ENCODE measurements around the gene IFNL2. TPM values are rescaled to one million over a fixed set of nuclear protein-coding genes. Genes with fewer than 3 reads are reported as not detected.
"Not testable (repeated sequence)": the region's sequence is repeated elsewhere in the genome, so short reads cannot be mapped to it uniquely, and the experiment has no call there.

Gene IFNL2
- not detected in 2 replicates for total RNA-seq

DNA sequence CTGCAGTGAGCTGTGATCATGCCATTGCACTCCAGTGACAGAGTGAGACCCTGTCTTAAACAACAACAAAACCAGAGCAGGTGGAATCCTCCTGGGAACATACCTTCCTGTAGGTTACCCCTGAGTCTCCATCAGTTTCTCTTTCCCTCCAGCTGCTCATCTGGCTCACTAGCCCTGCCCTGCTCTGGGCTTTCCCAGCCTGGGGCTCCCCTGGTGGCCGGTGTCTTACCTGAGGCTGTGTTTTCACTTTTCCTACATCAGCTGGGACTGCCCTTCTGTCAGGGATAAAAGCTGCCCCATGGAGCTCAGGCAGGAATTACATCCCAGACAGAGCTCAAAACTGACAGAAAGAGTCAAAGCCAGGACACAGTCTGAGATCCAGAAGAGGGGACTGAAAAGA is at the start of gene IFNL2:
TSS of gene IFNL2 (plus strand) at position 312 of the 400 bp plus-strand sequence. CDS start 173 bp downstream, outside the sequence.
- not testable (repeated sequence) for DNase-seq (ENCODE audit: low read depth in 2 of 2)

DNA sequence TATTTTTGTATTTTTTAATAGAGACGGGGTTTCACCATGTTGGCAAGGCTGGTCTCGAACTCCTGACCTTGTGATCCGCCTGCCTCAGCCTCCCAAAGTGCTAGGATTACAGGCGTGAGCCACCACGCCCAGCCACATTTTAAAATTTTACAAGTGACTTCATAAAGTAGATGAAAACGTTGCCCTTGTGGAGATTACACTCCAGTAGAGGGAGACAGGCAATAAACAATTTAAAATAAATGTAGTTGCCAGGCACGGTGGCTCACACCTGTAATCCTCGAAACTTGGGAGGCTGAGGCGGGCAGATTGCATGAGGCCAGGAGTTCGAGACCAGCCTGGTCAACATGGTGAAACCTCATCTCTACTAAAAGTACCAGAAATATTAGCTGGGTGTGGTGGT is 49.1 kb upstream of the IFNL2 start:
- not testable (repeated sequence) for DNase-seq (ENCODE audit: low read depth in 2 of 2)

DNA sequence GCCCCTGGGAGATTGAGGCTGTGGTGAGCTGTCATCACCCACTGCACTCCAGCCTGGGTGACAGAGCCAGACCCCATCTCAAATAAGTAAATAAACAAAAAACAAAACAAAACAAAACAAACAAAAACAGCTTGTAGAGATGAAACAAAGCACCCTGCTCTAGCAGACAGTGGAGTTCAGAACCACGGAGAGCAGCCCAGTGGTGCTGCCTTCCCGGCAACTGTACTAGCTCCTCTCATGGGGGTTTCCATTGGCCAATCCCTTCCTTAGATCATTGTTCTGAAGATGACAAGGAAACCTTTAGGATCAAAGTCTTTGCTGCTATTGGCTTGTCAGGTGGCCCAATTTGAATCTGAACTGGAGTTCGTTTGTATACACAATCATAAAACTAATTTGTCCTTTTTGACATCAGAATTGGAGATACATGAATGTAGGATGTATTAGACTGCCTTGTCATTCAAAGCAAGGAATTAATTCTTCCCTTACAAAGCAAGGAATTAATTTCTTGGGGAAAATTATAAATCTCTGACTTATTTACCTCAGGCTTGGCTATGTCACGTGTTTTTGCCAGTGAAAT is 44.4 kb upstream of the IFNL2 start:
- DNase-seq (ENCODE audit: low read depth in 2 of 2), result peak; percentile 47 to 57

DNA sequence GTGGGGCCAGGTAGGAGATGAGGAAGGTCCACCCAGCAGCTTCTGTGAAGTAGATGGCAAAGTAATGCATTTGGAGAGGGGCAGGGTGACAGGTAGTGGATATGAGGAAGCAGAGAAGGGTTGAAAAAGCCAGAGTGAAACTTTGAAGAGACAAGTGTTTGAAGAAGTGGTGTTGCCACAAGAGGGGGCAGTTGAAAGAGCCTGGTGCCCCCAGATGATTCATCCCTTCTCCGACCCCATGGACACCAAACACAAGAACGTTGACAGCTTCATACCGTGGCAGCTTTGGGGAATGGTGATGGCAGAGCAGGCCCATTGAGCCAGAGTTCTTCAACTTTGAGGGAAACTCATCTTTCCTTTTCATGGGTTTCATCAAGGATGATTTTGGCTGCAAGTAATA is 43.3 kb upstream of the IFNL2 start:
- no peak for DNase-seq (ENCODE audit: low read depth in 2 of 2)

DNA sequence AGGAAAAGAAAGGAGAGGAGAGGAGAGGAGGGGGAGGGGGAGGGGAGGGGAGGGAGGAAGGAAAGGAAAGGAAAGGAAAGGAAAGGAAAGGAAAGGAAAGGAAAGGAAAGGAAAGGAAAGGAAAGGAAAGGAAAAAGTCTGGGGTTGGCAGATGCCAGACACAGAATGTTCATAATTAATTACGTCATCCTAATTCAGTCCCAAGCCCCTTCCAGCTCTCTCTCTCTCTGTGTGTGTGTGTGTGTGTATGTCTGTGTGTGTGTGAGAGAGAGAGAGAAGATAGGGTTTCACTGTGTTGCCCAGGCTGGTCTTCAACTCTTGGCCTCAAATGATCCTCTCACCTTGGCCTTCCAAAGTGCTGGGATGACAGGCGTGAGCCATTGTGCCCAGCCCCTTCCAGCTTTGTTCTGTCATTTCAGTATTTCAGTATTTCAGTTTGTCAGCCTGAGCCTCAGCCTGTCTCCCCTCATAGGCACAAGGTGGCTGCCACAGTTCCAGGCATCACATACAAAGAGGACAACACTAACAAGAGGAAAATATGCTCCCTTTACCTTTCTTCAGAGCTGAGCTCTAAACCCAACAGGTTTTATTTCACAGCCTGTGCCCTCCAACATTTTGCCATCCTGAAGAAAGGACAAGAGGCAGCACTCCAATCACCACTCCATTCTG is 38.0 kb upstream of the IFNL2 start:
- no peak for DNase-seq (ENCODE audit: low read depth in 2 of 2)

DNA sequence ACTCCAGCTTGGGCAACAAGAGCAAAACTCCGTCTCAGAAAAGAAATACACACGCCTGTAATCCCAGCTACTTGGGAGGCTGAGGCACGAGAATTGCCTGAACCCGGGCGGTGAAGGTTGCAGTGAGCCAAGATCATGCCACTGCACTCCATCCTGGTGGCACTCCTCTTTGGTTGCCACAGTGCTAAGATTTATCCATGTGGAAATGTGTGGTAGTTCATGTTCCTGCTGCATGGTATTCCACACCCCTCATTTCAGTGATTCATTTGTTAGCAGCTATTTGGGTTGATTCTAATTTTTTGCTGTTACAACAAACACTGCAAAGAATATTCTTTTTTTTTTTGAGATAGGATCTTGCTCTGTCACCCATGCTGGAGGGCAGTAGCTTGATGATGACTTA is 35.5 kb upstream of the IFNL2 start:
- DNase-seq (ENCODE audit: low read depth in 2 of 2), result no peak

DNA sequence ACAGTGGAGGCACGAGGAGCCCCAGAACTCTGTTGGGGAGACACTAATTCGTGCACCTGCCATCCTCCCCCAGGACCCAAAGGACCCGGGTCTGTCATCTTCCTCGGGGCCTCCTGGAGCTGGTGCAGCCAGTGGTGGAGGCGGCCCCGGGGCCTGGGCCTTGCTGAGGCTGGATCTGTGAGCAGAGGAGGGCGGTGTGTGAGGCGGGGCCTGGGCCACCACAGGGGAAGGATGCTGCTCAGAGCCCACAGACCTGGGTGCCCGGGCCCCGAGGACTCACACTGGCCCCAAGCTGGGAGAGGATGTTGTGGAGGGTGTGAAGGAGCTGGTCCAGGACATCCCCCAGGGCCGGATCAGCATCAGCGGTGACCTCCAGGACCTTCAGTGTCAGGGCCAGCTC is 31.7 kb upstream of the IFNL2 start:
- DNase-seq (ENCODE audit: low read depth in 2 of 2), result no peak

DNA sequence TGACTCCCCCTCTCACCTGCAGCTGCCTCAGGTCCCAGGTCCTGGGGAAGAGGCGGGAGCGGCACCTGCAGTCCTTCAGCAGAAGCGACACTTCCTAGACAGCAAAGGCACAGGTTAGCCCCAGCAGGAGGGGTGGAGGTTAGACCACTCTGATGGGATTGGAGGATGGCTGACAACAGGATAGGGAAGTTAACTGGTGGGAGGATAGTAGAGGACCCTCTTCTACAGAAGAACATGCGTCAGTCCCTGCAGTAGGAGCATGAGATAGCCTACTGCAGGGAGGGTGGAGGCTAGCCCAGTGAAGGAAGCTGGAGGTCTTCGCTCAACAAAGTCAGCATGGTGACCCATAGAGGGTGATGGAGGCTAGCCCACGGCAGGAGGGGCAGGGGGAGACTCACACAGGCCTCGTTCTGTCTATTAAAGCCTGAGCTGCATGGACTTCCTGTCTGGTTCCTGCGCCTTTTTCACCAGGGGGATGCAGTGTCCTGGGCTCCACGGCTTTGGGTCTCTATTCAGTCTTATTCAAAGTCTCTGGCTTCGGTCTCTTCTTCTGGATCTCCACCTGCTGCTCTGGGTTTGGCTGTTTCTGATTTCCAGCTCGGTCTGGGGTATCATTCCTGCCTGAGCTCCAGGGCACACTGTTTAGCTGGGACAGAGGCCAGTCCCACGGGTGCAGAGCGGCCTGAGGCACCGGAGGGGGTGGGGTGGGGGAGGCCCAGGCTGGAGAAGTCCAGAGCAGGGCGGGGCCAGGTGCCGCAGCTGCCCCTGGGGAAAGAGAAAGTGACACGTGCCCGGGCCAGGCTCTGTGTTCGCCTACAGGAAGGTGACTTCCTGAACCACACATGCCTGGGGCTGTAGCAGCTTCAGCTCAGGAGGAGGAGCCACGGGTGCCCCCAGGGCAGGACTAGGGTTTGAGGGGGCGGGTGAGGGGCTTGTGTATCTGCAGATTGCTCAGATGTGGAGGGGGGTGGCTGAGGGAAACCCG is 30.7 kb upstream of the IFNL2 start:
- DNase-seq (ENCODE audit: low read depth in 2 of 2), result peak in 1 of 2 donors; percentile 42

DNA sequence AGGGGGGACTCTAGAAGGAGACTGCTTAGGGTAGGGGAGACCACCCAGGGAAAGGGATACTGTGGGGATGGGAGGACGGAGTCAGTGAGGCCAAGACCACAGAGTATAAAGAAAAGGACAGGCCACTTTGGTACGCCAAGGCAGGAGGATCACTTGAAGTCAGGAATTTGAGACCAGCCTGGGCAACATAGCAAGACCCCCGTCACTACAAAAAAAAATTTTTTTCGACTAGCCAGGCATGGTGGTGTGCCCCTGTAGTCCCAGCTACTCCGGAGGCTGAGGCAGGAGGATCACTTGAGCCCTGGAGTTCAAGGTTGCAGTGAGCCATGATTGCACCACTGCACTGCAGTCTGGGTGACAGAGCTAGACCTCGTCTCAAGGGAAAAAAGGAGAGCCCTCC is 30.0 kb upstream of the IFNL2 start:
- no peak for DNase-seq (ENCODE audit: low read depth in 2 of 2)

DNA sequence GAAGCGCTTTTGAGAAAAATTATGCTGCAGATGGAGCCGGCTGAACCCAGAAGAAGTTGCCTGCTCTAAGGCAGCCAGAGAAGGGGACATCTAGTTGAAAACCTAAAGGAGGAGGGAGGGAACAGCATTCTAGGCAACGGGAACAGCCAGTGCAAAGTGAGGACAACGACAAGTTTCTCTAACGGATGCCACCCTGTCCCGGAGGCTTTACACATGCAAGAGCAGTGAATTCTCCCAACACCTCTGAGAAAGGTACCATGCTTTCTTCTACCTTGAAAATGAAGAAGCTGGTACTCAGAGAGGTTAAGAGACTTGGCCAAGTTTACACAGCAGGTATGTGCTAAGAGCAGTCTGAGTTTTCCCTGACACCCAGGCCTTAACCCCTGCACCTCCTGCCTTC is 29.3 kb upstream of the IFNL2 start:
- DNase-seq (ENCODE audit: low read depth in 2 of 2), result no peak

DNA sequence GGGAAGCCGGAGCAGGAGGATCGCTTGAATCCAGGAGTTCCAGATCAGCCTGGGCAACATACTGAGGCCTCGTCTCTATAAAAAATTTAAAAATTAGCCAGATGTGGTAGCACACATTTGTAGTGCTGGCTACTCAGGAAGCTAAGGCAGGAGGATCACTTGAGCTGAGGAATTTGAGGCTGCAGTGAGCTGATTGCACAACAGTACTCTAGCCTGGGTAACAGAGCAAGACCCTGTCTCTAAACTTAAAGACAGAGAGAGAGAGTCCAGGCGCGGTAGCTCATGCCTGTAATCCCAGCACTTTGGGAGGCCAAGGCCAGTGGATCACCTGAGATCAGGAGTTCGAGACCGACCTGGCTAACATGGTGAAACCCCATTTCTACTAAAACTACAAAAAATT is 27.8 kb upstream of the IFNL2 start:
- DNase-seq (ENCODE audit: low read depth in 2 of 2), result no peak

DNA sequence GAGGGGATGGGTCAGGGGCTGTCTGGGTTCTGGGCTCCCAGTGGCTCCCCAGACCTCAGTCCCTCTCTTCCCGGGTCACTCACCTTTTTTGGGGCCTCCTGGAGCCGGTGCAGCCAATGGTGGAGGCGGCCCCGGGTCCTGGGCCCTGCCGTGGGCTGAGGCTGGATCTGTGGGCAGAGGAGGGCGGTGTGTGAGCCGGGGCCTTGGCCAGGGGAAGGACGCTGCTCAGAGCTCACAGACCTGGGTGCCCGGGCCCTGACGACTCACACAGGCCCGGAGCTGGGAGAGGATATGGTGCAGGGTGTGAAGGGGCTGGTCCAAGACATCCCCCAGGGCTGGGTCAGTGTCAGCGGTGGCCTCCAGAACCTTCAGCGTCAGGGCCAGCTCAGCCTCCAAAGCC is 24.5 kb upstream of the IFNL2 start:
- DNase-seq (ENCODE audit: low read depth in 2 of 2), result not testable (repeated sequence)

DNA sequence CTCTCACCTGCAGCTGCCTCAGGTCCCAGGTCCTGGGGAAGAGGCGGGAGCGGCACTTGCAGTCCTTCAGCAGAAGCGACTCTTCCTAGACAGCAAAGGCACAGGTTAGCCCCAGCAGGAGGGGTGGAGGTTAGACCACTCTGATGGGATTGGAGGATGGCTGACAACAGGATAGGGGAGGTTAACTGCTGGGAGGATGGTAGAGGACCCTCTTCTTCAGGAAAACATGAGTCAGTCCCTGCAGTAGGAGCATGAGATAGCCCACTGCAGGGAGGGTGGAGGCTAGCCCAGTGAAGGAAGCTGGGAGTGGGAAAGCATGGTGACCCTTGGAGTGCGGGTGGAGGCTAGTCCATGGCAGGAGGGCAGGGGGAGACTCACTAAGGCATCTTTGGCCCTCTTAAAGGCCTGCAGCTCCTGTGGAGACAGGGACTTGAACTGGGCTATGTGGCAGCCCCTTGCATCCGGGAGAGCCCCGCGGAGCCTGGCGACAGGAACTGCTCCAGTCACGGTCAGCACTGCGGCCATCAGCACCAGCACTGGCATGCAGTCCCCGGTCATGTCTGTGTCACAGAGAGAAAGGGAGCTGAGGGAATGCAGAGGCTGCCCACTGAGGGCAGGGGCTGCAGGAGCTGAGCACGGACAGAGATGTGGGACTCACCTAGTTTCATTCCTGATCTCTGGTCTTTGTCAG is 23.6 kb upstream of the IFNL2 start, which contains the start of gene IFNL3:
TSS of gene IFNL3 (minus strand) at position 597 of the 691 bp plus-strand sequence. CDS start at position 558, 39 bp downstream.
- not testable (repeated sequence) for DNase-seq (ENCODE audit: low read depth in 2 of 2)

DNA sequence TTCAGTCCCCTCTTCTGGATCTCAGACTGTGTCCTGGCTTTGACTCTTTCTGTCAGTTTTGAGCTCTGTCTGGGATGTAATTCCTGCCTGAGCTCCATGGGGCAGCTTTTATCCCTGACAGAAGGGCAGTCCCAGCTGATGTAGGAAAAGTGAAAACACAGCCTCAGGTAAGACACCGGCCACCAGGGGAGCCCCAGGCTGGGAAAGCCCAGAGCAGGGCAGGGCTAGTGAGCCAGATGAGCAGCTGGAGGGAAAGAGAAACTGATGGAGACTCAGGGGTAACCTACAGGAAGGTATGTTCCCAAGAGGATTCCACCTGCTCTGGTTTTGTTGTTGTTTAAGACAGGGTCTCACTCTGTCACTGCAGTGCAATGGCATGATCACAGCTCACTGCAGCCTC is 23.0 kb upstream of the IFNL2 start:
- not testable (repeated sequence) for DNase-seq (ENCODE audit: low read depth in 2 of 2)

DNA sequence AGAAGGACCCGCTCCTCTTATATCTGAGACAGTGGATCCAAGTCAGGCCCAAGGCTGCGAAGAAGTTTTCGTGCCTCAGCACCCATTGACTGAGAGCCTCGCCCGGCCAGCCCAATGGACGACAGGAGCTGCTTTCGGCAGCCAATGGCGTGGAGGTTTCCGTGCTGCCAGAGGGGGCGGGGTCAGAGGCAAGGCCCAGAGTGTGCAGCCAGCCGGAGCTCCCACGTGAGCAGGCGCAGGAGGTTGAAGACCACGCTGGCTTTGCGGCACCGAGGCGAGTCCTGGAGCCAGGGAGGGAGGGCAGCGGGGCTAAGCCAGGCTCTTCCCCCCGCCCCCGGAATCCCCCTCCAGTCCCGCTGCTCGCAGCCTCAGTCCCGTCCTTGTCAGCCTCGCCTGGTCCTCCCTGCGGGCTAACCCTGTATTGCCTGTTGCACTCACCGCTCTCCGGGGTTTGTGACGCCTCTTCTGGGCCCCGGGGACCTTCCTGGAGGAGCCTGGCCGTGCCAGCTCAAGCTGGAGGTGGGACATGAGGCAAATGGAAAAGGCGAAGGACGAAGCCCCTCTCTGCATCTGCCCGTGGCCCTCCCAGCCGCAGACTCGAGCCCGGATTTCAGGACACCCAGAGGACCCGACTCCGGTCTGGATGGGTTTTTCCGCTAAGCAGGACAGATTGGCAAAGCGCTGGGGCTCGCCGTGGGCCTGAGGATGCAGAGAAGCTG is 21.1 kb upstream of the IFNL2 start:
- peak; percentile 34 to 53 for DNase-seq (ENCODE audit: low read depth in 2 of 2)

DNA sequence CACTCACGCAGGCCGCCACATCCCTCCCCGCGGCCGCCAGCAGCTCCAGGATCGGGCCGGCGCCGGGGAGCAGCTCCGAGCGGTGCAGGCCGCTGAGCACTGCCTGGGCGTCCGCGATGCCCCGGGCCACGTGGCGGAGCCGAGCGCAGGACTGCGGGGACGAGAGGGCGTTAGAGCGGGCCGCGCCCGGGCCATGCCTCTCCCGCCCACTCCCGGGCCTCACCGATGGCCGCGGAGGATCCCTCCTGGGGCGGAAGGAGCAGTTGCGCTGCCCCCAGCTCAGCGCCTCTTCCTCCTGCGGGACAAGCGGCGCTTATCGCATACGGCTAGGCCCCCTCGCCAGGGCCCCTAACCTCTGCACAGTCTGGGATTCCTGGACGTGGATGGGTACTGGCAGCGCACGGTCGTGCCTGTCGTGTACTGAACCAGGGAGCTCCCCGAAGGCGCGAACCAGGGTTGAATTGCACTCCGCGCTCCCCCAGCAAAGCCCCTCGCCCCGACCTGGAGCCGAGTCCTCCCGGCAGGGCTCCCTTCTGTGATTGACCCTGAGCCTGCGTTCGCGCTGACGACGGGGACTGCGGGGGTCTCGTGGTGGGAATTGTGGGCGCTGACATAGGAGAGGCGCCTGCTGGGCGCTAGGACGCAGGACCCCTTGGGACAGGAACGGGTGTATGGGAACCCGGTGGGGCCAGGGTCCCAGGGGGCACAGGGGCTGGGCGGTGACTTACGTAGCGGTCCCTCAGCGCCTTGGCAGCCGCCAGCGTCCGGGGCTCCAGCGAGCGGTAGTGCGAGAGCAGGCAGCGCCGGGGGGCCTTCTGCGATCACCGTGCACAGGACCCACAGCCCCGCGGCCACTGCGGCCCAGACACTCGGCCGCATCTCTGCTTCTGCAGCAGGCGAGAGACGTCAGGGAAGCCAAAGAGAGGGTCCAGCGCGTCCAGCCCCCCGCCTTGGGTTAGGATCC is 20.2 kb upstream of the IFNL2 start:
- DNase-seq (ENCODE audit: low read depth in 2 of 2), result peak in 1 of 2 donors; percentile 11

DNA sequence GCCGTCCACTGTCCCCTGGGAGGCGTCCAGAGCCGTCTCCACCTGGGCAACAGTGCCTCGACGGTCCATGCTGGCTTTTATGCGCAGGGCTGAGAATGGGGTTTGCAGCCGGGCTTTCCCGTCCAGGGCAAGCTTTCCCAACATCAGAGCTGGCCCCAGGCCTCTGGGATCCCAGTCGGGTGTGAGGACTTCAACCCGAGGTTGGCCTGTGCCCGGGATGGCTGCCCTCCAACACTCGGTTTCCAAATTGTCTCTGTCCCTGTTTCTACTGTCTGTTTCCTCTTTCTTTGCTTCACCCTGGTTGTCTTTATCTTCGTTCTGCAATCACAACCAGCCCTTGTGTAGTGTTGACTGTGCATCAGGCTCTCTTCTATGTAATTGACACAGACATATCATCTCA is 19.4 kb upstream of the IFNL2 start, which contains the start of gene IFNL4:
TSS of gene IFNL4 (minus strand) at position 51 of the 400 bp plus-strand sequence.
- DNase-seq (ENCODE audit: low read depth in 2 of 2), result no peak

DNA sequence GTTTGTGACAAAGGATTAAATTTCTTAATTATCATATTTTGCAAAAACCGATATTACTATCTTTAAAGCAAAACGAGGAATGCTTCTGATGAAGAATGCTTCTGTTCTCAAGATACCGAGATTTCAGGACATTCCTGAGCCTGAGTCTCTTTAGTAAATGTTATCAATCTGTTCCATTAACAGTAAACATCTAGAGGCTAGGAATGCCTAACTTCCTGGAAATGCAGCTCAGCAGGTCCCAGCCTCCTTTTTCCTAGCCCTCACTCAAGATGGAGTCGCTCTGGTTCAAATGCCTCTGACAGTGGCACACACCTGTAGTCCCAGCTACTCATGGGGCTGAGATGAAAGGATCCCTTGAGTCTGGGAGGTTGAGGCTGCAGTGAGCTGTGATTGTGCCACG is 17.1 kb upstream of the IFNL2 start:
- no peak for DNase-seq (ENCODE audit: low read depth in 2 of 2)

DNA sequence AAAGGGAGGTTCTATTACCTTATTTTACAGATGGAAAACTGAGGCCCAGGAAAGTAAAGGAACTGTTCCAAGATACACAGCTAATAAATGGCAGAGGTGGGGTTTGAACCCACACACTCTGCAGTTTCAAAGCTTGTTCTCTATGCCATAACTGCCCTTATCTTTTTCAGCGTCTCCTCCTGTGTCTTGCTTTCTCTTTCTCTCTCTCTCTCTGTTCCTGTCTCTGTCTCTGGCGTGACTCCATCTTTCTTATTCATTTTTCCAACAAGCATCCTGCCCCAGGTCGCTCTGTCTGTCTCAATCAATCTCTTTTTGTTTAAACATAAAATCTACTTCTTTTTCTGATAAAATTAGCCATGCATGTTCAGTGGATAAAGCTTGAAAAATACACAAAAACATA is 16.4 kb upstream of the IFNL2 start:
- no peak for DNase-seq (ENCODE audit: low read depth in 2 of 2)

DNA sequence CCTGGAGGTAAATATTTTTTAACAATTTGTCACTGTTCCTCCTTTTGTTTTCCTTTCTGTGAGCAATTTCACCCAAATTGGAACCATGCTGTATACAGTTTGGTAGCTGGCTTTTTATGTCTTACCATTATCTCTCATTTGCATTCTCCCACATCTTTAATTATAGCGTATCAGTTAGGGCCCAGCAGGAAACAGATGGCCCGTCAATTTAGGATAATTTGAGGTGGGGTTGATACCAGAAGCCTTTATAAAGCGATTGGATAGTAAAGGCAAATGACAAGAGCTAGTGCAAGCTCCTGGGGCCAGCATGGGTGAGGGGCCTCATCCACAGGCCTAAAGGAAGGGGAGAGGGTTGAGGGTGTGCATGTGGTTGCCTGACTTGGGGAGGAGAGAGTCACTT is 15.7 kb upstream of the IFNL2 start:
- no peak for DNase-seq (ENCODE audit: low read depth in 2 of 2)
